WERI-Rb-1 (cell line): ENCODE data around the gene NFATC1.

Source experiments
- DNase-seq: peaks from one replicate; pipeline ENCODE4 v3.0.0-alpha.2; 2020
- H3K27ac ChIP-seq: fragments of 250-450 bp; sonication (Bioruptor Pico); 2 replicates; pipeline ENCODE4 v1.5.1; 2020; ENCODE audit warnings: mild to moderate bottlenecking, moderate library complexity
- H3K27me3 ChIP-seq: fragments of 250-450 bp; sonication (Bioruptor Pico); 2 replicates; pipeline ENCODE4 v1.5.1; 2021; ENCODE audit warnings: mild to moderate bottlenecking, low read depth, moderate library complexity; ENCODE audit not compliant: insufficient read depth, severe bottlenecking
- H3K36me3 ChIP-seq: fragments of 250-450 bp; sonication (Bioruptor Pico); 2 replicates; pipeline ENCODE4 v1.5.1; 2020; ENCODE audit warnings: mild to moderate bottlenecking, moderate library complexity
- H3K4me3 ChIP-seq: 2 replicates; pipeline ENCODE4 v1.5.1; 2011; ENCODE audit warnings: low read depth, mild to moderate bottlenecking, control low read depth, low read length
- H3K9me3 ChIP-seq: fragments of 250-450 bp; sonication (Bioruptor Pico); 2 replicates; pipeline ENCODE4 v1.5.1; 2021; ENCODE audit warnings: mild to moderate bottlenecking, moderate library complexity; ENCODE audit not compliant: severe bottlenecking
- TF ChIP-seq, protein P1 (sequence below): IDR thresholded peaks from 2 replicates; pipeline ENCODE4 v1.5.1; 2011; ENCODE audit warnings: low read depth, mild to moderate bottlenecking, control low read depth, inconsistent platforms, low read length

NFATC1 gene

DNA sequence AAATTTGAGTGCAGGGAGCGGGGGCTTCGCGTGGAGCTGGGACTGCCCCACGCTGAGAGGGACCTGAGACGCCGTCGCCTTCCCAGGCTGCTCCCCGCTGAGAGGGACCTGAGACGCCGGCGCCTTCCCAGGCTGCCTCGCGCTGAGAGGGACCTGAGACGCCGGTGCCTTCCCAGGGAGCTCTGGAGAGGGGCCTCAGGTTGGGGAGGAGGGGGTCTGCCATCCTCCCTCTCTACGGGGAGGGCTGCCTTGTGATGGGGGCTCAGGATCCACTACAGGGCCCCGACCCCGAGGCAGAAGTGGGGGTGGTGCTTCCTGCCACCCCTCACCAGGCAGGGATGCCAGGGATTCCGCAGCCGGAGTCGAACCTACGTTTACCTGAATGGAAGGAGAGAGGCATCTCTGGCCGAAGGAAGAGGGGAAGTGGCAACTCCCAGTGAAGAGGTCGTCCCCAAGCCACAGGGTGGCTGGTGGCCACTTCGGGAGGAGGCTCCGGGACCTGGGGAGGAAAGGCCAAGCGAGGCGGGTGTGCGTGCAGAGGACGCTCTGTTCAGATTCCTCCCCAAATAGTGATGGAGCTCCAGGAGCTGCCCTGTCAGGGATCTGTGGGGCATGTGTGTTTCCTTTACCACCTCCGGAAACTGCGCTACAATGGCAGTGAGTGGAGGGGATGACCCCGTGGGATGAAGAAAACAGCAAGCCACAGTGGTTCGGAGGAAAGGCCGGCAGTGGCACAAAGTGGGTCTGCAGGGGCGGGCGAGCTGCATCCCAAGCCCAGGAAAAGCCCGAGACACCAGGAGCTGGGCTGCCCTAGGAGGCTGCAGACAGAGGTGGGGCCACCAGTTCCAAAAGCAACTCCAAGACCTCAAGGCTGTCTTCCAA, 175.7 kb downstream of the NFATC1 start:
- Histone ChIP-seq H3K9me3 (peaks cover 23% of the 10 kb centered on the region), H3K27me3 (no peaks in the 10 kb centered on the region), H3K36me3 (no peaks in the 10 kb centered on the region), H3K27ac (no peak overlapping the region), H3K4me3 (no peak overlapping the region)
- TF ChIP-seq, protein P1, sequence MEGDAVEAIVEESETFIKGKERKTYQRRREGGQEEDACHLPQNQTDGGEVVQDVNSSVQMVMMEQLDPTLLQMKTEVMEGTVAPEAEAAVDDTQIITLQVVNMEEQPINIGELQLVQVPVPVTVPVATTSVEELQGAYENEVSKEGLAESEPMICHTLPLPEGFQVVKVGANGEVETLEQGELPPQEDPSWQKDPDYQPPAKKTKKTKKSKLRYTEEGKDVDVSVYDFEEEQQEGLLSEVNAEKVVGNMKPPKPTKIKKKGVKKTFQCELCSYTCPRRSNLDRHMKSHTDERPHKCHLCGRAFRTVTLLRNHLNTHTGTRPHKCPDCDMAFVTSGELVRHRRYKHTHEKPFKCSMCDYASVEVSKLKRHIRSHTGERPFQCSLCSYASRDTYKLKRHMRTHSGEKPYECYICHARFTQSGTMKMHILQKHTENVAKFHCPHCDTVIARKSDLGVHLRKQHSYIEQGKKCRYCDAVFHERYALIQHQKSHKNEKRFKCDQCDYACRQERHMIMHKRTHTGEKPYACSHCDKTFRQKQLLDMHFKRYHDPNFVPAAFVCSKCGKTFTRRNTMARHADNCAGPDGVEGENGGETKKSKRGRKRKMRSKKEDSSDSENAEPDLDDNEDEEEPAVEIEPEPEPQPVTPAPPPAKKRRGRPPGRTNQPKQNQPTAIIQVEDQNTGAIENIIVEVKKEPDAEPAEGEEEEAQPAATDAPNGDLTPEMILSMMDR: no peak
- peak; percentile 10 for DNase-seq

DNA sequence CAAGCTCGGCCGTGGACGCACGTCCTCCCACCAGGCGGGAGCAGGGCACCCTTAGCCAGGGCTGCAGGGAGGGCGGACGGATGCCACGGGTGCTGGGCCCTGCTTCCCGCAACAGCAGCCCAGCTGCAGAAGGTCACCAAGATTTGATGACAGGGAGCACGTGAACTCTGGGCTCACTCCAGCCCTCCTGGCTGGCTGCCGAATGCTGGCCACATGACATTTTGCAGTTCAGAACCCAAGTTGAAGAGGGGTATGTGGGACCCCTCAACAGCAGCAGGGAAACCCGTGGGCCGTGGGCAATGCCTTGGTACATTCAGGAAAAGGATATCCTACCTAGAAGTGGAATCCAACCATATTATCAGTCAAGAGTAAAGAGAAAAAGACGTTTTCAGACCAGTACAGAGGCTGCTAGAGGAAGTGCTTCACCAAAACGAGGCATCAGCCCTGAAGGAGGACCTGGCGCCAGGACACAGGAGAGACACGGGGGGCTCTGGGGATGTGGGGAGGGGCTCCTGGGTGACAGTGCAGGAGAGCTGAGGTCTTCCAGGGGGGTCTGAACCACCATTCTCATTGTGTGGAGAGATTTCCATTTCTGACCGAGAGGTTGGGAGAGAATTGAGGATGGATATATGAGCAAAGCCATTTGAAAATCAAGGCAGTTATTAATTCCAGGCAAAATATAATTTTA, 176.5 kb downstream of the NFATC1 start:
- Histone ChIP-seq H3K27ac (no peak overlapping the region), H3K27me3 (no peaks in the 10 kb centered on the region), H3K36me3 (no peaks in the 10 kb centered on the region), H3K9me3 (peaks cover 23% of the 10 kb centered on the region), H3K4me3 (no peak overlapping the region)
- TF ChIP-seq, protein P1: no peak
- DNase-seq: no peak

DNA sequence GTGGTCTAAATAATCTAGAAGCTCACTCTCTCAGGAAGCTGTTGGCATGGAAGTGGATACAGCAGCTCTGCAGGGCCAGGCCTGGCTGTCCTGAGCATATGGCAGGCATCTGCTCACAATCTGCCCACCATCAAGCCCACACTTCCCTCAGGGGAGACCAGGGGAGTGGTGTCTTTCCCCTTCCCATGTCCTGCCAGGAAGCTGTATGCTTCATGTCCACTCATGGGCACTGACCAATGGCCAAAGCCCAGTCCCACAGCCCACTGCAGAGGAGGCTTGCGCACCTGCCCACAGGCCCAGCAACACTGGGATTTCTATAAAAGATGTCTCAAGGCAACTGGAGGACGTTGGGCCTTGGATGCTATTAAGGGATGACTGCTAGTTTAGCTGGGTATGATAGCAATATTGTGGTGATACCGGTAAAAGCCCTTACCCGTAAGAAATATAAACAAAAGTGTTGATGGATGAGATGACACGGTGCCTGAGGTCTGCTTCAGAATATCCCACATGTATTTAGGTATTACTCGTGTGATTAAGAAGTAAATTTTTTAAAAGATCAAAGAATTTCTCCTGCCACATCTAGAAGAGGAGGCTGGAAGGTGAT, 177.2 kb downstream of the NFATC1 start:
- H3K27ac ChIP-seq: no peak overlapping the region
- H3K4me3 ChIP-seq: no peak overlapping the region
- peaks cover 23% of the 10 kb centered on the region for H3K9me3 ChIP-seq
- no peaks in the 10 kb centered on the region for H3K36me3 ChIP-seq
- no peaks in the 10 kb centered on the region for H3K27me3 ChIP-seq
- peak; percentile 2 for DNase-seq
- TF ChIP-seq, protein P1: no peak

GRCh38 chr18:79573921-79574491, 178.3 kb downstream of the NFATC1 start:
- Histone ChIP-seq H3K4me3 (no peak overlapping the region), H3K27me3 (no peaks in the 10 kb centered on the region), H3K36me3 (no peaks in the 10 kb centered on the region), H3K9me3 (peaks cover 23% of the 10 kb centered on the region), H3K27ac (no peak overlapping the region)
- TF ChIP-seq, protein P1: no peak
- peak; percentile 6 for DNase-seq

DNA sequence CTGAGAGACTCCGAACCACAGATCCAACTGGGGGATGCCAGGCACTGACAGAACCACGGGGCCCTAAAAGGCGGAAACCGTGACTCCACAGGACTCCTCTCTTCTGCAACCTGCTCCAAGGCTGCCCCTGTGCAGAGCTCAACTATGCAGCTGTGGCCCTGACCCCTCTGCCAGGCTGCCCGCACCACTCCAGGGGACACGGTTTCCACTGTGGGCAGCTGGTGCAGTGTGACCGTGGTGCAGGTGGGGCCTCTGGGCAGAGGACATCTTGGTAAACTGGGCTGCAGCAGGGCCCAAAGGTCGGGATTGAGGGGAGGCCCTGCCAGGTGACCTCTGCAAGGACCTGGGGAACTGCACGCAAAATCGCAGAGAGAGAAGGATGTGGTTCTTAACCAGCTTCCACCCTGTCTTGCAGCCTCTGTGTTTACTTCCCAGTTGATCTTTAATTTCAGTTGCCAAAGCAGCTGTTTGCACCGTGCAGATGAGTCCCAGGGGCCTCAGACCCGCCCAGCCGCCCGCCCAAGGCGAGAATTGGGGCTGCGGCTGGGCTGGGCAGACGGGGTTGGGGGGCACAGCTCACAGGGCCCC, 179.3 kb downstream of the NFATC1 start:
- no peak overlapping the region for H3K4me3 ChIP-seq
- H3K27me3 ChIP-seq: no peaks in the 10 kb centered on the region
- TF ChIP-seq, protein P1: no peak
- peak; percentile 5 for DNase-seq
- no peaks in the 10 kb centered on the region for H3K36me3 ChIP-seq
- H3K9me3 ChIP-seq: peaks cover 23% of the 10 kb centered on the region
- no peak overlapping the region for H3K27ac ChIP-seq
